Stimulated activated CD8-positive, alpha-beta memory T cell treated with anti-CD3 and anti-CD28 coated beads, Interleukin-2, amount 100 ng/mL, for 1 hour (primary cell): ENCODE results near the gene SLC26A11.

Source experiments
- DNase-seq, 2 donors: peaks; one replicate each; pipeline ENCODE4 v3.0.0-alpha.2; 2020; ENCODE audit warnings: low read depth in 2 of 2

Gene SLC26A11

GRCh38 chr17:80217703-80218362 is 2.4 kb upstream of the SLC26A11 start:
- DNase-seq: no peak

GRCh38 chr17:80218391-80218790 is 1.8 kb upstream of the SLC26A11 start:
- no peak for DNase-seq

DNA sequence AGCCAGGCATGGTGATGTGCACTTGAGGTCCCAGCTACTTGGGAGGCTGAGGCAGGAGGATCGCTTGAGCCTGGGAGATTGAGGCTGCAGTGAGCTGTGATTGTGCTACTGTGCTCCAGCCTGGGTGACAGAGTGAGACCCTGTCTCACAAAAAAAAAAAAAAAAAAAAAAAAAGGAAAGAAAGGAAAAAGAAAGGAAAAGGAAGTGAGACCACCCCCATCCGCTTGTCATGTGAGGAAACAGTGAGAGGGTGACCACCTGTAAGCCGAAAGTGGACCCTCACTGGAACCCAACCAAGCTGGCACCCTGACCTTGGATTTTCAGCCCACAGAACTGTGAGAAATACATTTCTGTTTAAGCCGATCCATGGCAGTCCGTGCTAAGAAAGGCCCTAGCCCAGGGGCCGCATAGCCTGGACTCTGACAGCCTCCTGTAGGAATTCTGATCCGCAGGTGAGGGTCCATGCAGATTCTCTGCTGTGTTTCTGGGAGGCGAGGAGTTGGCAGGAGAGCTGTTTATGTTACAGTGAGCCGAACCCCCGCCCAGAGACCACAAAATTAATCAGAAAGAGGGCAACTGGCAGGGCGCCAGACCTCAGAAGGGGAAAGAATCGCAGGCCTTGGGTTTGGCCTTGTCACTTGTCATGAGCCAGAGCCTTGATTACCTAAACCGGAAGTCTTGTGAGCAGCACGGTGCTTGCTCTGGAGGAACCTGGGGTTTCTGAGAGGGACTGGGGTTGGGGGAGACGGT is 1.0 kb upstream of the SLC26A11 start:
- peak; percentile 90 to 92 for DNase-seq

GRCh38 chr17:80219763-80220053 is 519 bp upstream of the SLC26A11 start:
- no peak for DNase-seq

DNA sequence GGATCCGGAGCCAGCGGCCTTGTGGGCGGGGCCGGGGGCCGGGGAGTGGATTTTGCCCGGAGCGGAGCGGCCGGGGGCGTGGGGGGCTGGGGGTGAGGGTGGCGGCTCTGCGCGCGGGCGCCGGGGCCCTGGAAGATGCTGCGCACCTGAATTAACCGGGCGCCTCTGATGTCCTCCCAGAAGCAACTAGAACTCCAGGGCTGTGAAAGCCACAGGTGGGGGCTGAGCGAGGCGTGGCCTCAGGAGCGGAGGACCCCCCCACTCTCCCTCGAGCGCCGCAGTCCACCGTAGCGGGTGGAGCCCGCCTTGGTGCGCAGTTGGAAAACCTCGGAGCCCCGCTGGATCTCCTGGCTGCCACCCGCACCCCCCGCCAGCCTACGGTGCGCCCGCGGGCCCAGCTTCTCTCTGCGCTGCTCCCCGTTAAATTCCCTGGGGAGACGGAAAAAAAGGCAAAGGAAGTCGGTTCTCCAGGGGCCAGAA is 549 bp downstream of the SLC26A11 start:
- DNase-seq: no peak

DNA sequence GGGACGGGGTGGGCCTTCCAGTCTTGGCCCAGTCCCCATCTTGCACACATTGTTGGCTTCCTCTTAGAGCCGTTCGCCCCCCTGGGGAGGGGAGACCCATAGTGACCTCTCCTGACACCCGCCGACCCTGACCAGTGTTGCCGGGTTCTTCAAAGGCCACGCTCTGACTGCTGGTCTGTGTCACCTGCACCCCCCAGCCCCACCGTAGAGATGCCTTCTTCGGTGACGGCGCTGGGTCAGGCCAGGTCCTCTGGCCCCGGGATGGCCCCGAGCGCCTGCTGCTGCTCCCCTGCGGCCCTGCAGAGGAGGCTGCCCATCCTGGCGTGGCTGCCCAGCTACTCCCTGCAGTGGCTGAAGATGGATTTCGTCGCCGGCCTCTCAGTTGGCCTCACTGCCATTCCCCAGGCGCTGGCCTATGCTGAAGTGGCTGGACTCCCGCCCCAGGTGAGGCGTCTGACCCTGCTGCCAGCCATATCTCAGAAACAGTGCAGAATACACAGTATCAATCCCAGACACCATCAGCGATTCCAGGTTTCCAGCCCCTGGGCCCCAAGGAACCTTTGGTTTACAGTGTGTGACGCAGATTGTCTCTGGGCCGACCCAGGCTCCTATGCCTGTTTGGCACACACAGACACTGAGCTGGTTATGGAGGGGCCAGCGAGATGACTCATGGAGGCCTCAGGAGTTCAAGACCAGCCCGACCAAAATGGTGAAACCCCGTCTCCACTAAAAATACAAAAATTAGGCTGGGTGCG is 1.3 kb downstream of the SLC26A11 start:
- DNase-seq: no peak

- no peak for DNase-seq
These were observed 2.3 kb downstream of the SLC26A11 start for GRCh38 chr17:80222376-80223141.

DNA sequence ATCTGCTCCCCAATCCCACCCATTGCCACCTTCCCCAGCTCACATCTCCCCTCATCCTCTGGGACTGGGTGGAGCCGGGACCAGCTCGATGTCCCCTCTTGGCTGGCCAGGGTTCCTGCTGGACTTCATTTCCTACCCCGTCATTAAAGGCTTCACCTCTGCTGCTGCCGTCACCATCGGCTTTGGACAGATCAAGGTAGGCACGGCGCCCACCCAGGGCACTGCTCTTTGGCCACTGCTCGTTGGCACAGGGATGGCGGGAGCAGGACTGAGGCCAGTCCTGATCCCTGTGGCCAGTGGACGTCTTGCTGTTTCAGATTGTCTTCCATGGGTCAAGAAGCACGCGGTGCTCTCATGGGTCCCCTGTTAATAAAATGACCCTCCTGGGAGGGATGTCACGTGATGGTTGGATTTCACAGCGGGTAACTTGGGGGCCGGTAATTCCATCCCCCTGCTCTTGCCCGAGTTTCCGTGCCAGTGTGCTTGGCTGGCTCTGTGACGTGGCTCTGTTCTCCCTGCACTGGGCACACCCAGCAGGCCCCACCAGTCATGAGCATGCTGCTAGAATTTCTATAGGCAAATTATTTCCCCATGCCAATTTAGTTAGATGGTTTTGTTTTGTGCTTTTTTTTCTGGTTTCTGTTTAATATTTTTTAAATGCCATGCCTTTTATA is 3.1 kb downstream of the SLC26A11 start:
- no peak for DNase-seq

GRCh38 chr17:80223838-80224497 is 3.7 kb downstream of the SLC26A11 start:
- DNase-seq: no peak

- no peak for DNase-seq
These were observed 4.5 kb downstream of the SLC26A11 start for GRCh38 chr17:80224683-80225082.

- DNase-seq: no peak
These were observed 5.0 kb downstream of the SLC26A11 start for GRCh38 chr17:80225230-80225629.

DNA sequence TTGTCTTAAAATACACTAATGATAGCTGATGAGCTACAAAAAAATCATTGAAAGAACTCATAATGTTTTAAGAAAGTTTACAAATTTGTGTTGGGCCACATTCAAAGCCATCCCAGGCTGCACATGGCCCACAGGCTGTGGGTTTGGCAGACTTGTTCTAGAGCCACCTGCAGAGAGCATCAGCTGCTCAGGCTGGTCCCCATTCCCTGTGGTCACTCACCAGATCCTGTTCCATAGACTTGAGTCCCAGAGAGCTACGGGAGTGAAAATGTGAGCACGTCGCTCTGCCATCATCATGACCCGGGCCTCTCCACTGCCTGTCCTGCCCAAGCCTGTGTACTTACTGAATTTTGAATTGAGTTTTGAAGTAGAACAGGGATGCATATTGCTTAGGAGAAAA is 6.9 kb downstream of the SLC26A11 start:
- no peak for DNase-seq

DNA sequence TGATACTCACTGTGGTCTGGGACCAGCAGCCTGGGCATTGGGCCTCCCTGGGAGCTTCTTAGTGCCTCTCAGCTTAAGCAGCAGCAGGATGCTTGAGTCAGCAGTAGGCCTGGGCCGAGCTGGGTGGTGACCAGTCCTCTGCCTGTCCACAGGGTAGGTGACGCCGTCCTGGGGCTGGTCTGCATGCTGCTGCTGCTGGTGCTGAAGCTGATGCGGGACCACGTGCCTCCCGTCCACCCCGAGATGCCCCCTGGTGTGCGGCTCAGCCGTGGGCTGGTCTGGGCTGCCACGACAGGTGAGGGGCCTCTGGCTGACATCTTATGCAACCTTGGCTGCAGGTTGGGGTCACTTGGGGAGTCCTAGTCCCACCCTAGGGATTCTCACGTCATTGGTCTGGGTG is 7.4 kb downstream of the SLC26A11 start:
- no peak for DNase-seq

- DNase-seq: no peak
These were observed 8.2 kb downstream of the SLC26A11 start for GRCh38 chr17:80228477-80228876.

DNA sequence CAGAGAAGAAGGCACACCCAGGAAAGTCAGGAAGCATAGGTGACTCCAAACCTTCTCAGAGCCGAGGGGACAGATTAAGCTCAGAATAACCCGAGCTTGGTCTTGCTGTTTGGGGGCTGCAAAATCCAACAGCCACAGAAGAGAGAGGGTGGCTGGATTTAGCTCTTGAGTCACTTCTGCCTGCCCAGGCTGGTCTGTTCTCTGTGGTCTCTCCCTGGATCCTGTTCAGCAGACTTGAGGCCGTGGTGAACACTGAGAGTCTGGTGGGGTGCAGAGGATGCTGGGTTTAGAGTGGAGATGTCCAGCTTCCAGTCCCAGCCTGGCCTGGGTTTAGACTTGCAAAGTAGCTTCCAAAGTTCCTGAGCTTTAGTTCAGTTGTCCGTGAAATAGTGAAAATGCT is 8.8 kb downstream of the SLC26A11 start:
- no peak for DNase-seq

DNA sequence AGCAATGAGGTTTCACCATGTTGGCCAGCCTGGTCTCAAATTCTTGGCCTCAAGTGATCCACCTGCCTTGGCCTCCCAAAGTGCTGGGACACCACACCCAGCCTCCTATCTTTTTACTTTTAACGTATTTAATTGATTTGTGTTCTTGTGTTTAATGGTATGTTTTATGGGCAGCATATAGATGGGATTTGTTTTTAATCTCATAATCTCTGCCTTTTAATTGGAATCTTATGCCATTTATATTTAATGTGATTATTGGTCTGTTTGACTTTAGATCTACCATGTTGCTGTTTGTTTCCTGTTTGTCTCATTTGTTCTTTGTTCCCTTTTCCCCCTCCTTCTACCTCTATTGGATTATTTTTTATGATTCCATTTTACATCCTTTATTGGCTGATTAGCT is 12.2 kb downstream of the SLC26A11 start:
- DNase-seq: no peak

DNA sequence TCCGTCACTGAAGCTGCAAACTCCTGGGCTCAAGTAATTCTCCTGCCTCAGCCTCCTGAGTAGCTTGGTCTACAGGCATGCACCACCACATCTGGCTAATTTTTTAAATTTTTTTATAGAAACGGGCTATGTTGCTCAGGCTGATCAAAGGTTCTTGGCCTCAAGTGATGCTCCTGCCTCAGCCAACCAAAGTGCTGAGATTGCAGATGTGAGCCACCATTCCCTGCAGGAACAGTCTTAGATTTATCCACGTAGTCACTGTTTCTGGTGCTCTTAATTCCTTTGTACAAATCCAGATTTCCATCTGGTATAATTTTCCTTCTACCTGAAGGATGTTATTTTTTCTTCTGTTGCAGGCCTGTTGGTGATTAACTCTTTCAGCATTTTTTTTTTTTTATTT is 13.0 kb downstream of the SLC26A11 start:
- DNase-seq: no peak

GRCh38 chr17:80236911-80237310 is 16.7 kb downstream of the SLC26A11 start:
- DNase-seq: no peak

DNA sequence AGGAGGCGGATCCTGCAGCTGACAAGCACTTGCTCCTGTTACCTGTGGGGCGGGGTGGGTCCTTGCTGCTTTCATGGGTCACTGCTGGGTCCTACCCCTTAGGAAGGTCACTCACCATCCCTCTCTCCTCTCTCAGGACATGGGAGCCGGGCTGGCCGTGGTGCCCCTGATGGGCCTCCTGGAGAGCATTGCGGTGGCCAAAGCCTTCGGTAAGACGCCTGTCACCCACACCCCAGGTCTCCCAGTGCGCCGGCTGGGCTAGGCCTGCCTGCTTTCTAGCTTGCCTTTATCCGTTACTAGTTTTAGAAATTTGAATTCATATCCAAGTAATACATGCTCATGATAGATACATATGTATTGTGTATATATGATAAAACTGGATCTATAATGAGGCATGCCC is 17.2 kb downstream of the SLC26A11 start:
- no peak for DNase-seq

DNA sequence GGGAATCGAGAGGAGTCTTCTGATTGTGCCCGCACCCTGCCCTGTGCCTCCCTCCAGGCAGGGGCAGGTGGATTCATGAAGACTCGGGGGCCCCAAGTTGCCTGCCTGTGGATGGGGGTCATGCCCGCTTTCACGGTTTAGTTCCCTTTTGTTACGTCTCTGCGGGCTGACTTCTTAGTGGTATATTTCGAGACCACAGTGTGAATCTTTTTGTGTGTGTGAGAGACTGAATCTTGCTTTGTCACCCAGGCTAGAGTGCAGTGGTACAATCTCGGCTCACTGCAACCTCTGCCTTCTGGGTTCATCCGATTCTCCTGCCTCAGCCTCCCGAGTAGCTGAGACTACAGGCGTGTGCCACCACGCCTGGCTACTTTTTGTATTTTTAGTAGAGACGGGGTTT is 22.3 kb downstream of the SLC26A11 start:
- no peak for DNase-seq
